ENCODE measurements around the gene PUS1.

DNA sequence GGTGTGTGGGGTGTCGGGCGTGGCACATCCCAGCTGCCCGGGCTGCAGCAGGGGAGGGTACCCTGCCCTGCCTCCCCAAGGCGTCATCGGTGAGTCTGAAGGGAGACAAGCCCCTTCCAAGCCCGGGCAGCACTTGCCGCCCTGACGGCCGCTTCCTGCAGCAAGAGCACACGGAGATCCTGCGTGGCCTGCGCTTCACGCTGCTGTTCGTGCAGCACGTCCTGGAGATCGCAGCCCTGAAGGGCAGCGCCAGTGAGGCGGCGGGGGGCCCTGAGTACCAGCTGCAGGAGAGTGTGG is 10.1 kb upstream of the PUS1 start:
- TF ChIP-seq, protein P1, sequence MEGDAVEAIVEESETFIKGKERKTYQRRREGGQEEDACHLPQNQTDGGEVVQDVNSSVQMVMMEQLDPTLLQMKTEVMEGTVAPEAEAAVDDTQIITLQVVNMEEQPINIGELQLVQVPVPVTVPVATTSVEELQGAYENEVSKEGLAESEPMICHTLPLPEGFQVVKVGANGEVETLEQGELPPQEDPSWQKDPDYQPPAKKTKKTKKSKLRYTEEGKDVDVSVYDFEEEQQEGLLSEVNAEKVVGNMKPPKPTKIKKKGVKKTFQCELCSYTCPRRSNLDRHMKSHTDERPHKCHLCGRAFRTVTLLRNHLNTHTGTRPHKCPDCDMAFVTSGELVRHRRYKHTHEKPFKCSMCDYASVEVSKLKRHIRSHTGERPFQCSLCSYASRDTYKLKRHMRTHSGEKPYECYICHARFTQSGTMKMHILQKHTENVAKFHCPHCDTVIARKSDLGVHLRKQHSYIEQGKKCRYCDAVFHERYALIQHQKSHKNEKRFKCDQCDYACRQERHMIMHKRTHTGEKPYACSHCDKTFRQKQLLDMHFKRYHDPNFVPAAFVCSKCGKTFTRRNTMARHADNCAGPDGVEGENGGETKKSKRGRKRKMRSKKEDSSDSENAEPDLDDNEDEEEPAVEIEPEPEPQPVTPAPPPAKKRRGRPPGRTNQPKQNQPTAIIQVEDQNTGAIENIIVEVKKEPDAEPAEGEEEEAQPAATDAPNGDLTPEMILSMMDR (conservative IDR thresholded peaks at IDR 0.05; ENCODE audit: low read depth, low read length) = no peak
- no peak for TF ChIP-seq EZH2 (IDR thresholded peaks at IDR 0.05; ENCODE audit: borderline replicate concordance, low read depth, low read length, poor library complexity, severe bottlenecking)

All from A673 (cell line).